ENCODE results near the gene FERMT3. TPM values are rescaled to one million over a fixed set of nuclear protein-coding genes. Genes with fewer than 3 reads are reported as not detected.

The FERMT3 gene
- total RNA-seq, 1 donor from 2014 or later, result 4.4 TPM

DNA sequence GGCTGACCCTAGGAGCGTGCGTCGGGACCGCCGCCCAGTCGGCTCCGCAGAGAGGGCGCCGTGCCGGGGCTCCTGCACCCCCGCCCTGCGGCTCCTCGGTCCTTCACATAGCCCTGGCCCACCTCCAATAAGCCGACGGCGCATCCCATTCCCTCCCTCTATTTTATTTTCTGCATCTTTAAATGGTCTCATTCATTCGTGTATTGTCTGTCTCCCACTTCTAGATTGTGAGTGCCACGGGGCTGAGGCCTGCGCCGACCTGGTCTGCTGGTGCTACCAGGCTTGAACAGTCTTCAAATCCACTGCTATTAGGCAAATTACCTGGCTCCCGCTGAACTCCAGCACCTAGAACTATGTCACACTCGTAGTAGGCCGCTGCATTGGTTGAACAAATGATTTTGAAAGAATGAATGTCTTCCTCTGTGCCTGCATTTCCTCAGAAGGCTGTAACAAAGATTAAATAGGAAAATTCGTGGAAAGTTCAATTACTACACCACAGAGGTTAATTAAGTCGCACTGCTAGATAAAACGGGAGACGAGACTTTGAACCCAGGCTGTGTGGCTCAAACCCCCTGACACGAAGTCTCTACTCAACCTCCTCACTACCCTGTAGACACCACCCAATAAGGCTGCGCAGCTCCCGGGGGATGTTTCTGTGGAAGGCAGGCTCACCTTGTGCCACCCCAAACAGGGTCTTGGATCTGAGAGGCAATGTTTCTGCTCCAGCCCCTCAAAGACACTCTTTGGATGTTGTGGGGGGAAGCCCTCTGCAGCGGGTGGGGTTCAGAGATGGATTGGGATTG, 41.4 kb downstream of the FERMT3 start:
- no peak for DNase-seq (ENCODE audit: low read depth in 2 of 2)

DNA sequence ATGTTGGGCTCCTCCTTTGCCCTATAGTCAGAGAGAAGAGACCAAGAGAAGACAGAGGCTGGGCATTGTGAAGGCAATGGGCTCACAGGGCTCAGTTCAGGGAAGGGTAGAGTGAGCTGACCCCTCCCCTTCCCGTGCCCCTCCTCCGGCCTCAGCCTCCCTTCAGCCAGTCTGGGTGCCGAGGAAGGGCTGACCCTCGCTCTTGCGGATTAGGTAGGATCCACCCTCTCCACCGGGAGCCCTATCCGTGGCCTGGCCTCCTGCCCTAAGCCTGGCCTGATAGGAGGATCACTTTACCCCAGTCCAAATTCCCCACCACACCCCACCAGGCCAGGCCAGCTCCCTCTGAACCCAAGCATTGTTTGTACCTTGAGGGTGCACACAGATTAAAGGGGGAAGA, 42.1 kb downstream of the FERMT3 start:
- DNase-seq (ENCODE audit: low read depth in 2 of 2), result no peak

DNA sequence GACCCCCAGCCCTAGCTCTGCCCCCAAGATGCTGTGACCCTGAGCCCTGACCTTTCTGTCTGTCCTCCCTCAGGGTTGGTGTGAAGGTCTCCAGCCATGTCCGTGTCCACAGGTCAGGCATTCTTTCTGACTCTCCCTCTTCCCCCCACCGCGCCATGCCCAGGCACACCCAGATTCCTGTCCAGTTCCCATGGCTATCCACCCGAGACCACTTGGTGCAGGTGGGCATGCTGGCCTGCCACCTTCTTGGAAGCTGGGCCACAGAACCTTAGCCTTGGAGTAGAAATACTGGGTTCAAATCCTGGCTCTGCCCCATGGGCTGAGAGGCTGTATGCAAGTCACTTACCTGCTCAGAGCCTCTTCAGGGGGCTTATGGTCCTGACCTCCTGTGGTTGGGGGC, 42.5 kb downstream of the FERMT3 start:
- DNase-seq (ENCODE audit: low read depth in 2 of 2), result no peak

DNA sequence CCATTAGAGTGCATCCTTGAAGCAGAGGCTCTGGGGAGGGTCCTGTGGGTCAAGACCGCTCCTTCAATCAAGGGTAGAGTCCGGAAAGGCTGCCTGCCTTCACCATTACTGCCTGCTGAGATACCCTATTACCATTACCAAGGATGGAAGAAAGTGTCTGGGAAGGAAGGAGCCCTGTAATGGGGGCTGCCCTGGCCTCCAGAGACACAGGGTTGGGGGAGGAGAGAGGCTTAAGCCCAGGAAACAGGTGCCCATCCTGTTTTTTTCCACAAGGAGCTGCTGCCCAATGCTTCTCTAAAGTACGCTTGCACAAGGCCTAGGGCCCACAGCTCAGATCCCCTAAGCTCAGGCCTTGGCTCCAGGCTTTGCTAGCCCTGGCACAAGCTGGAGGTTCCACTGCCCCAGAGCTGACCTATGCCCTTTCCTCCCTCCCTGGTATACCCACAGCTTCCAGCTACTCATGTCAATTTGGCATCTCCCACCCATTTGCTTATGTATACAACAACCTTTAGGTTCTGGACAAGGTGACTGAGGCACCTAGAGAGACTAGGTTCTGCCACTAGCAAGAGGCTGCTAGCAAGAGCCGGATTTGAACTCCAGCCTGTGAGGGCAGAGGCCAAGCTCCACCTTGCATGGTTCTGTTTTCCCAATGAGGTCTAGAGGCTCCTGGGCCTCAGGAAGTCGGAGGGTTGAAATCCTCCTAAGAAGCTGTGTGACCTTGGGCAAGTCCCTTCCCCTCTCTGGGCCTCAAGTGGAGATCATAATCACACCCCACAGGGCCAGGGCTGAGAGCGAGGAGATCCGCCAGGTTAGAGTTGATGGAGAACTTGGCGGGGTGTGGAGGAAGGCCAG, 43.3 kb downstream of the FERMT3 start:
- DNase-seq (ENCODE audit: low read depth in 2 of 2), result no peak

DNA sequence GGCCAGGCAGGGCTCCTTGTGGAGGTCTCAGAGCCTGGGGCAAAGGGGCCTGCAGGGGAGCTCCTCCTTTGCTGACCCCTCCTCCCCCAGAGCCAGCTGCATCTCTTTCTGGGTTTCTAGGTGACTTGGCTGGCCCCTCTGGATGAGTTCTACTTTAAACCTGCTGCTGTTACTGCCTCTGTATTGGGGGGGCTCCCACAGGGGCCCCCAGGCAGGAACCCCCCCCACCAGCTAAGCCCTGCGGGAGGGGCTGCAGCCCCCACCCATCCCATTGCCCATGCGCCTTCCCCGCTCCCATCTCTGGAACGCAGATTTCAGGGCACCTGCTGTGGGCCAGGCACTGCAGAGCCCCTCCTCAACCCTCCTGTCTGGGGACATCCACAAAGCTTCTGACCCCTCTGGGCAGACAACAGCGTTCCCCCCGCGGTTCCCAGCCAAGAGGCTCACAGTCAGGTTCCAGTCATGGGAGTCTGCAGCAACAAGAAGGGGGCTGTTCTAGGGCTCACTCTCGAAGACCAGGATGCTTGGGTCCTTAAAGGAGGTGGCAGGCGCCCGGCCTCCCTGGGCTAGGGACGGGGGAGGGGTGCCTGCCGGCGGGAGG, 44.0 kb downstream of the FERMT3 start:
- no peak for DNase-seq (ENCODE audit: low read depth in 2 of 2)

DNA sequence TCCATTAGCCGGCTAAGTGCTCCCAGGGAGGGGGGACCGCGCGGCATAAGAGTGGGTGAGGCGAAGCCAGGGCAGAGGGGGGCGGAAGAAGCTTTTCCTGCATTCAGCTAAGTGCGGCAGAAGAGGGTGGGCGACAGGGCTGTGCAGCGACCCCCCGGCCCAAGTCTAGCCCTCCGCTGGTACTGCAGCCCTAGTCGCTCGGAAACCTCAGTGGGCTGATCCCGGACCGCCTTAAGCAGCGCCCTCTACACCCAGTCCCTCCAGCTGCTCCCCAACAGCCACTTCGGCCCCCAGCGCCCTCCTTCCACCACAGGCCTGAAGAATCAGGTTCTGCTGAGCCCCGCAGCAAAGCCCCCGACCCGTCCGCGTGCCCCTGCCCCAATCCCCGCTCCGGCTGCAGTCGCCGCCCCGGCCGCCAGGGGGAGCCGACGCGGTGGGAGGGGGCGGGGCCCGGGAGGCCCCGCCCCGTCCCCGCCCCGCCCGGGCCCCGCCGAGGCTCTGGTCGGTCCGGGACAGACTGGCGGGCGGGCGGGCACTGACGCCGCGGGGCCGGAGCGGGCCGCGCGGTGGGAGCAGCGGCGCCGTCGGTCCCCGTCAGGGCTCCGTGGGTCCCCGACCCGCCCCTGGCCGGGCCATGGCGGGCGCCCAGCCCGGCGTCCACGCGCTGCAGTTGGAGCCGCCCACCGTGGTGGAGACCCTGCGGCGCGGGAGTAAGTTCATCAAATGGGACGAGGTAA, 44.7 kb downstream of the FERMT3 start, which contains the start of gene PLCB3:
Gene PLCB3 (plus strand): TSS at position 515 of the 737 bp plus-strand sequence. CDS start 120 bp downstream, at position 635.
- DNase-seq (ENCODE audit: low read depth in 2 of 2), result peak; percentile 53 to 64

DNA sequence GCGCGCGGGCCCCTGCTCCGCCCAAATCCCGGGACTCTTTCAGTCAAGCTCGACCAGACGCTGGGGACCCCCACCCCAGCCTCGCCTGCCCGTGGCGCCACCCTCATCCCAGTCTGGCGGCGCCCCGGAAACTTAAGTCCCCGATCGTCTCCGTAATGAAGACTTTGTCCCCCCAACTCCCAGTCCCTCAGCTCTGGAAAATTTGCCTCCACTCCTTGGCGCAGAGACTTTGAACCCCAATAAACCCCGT, 45.2 kb downstream of the FERMT3 start:
- no peak for DNase-seq (ENCODE audit: low read depth in 2 of 2)

DNA sequence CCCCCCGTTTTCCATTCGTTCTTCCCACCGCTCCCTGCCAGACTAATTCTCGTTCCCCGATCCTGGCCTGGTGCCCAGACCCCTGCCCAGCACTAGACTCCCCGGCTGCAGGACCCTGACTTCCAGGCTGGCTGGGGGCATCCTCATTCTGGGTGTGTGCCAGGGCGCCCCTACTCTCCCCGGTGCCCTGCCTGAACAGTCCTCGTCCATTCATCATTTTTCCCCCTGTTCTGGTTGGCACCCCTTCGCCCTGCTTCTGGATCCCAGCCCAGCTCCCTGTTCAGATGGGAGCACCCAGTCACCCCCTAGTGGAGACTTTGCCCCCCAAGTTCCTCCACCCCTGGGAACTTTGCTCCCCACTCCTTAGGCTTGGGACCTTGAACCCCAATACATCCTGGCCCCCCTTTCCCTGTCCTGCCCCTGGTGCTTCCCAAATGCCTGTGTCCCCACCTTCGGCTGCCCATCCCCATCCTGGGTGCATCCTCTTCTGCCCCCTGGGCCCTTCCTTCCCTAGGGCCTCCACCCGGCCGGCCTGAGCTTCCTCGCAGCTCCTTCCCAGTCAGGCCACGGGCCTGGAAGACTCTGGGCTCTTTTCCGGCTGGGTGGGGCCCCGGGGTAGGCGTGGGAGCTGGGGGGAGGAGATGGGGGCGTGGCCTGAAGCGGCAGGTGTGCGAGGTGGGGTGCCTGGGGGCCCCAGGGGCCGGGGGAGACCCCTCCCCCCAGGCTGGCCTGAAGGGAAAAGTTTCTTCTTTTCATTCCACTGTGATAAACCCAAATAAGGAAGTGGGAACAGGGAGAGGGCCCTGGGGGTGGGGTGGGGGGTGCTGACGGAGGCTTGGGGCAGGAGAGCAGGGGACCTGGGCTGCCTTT, 45.7 kb downstream of the FERMT3 start:
- DNase-seq (ENCODE audit: low read depth in 2 of 2), result peak in 1 of 2 donors; percentile 34

DNA sequence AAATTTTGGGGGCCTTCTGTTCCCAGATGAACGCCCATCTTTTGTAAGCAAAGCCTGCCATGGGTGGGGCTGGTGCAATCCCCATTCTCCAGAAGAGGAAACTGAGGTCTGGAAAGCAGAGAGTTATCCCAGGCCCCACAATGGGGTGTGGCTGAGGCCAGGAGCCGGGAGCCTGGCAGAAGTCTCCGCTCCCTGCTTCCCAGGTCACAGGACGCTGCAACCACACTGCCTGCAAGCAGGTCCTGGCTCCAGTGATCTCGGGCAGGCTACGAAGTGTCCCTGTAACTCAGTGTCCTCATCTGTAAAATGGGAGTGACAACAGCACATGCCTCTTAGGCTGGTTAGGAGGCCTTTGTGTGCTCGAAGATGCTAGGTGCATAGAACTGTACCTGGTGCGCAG, 46.5 kb downstream of the FERMT3 start:
- DNase-seq (ENCODE audit: low read depth in 2 of 2), result no peak

DNA sequence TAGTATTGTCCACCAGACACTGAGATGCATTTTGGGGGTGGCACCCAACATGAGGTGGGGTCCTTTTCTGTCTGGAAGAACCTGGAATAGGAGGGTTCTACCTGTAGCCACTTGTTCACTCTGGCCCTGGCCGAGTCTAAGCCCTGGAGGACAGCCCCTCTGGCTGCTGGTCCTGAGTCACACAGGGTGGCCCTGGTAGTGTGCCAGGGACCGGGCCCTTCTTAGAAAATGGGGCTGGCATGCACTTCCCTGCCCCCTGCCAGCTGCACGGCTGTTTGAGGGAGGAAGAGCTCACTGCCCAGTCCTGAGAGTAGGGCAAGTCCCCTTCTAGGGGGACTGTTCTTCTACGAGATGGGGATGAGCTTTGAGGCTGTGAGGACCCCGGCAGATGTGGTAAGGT, 47.0 kb downstream of the FERMT3 start:
- no peak for DNase-seq (ENCODE audit: low read depth in 2 of 2)

DNA sequence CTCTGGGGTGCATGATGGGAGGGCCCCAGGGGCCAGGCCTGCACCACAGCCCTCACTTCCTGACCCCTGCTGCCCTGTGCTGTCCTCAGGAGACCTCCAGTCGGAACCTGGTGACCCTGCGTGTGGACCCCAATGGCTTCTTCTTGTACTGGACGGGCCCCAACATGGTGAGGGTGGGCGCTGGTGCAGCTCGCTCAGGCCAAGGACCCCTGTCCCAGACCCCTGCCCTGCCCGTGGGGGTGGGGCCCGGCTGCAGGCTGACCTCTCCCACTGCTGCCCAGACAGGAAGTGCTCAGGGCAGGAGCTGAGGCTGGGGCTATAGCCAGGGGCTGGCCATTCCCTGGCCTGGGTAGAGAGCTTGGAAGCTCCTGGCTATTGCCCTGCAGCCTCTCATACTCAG, 47.8 kb downstream of the FERMT3 start:
- DNase-seq (ENCODE audit: low read depth in 2 of 2), result no peak

DNA sequence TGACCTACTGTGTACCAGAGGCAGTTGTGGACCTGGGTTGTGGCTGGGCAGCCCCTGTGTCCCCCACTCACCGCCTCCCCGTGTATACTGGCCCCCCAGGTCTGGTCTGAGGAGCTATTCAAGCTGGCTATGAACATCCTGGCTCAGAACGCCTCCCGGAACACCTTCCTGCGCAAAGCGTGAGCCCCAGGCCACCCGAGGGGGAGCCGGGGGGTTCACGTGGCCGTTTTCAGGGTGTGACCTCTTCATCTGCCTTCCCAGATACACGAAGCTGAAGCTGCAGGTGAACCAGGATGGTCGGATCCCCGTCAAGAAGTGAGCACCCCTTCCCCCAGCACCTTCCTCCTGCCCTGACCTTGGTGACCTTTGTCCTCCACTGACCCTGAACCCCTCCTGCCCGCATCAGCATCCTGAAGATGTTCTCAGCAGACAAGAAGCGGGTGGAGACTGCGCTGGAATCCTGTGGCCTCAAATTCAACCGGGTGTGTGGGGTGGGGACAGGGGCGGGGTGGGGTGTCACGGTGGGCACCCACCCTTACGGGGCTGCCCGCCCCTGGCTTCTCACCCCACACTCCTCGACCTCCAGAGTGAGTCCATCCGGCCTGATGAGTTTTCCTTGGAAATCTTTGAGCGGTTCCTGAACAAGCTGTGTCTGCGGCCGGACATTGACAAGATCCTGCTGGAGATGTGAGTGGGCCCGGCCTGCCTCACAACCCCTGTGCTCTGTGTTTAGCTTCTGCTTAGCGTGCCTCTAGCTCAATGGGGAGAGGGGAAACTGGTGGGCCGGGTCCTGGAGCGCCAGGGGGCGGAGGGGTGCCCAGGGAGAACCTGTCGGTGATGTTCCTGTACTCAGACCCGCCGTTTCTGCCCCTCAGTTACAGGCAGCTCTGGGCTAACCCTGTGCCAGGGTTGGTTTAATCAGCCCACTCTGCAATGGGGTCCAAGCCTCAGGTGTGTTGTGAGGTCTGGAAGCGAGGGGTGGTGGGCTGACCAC, 48.9 kb downstream of the FERMT3 start:
- DNase-seq (ENCODE audit: low read depth in 2 of 2), result no peak

DNA sequence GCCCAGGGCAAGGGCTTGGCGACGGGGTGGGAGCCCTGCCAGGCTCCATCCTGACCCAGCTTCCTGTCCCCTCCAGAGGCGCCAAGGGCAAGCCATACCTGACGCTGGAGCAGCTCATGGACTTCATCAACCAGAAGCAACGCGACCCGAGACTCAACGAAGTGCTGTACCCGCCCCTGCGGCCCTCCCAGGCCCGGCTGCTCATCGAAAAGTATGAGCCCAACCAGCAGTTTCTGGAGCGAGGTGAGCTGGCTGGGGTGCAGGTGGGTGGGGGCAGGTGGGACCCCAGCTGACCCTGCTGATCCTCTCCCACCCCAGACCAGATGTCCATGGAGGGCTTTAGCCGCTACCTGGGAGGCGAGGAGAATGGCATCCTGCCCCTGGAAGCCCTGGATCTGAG, 49.8 kb downstream of the FERMT3 start:
- DNase-seq (ENCODE audit: low read depth in 2 of 2), result no peak

DNA sequence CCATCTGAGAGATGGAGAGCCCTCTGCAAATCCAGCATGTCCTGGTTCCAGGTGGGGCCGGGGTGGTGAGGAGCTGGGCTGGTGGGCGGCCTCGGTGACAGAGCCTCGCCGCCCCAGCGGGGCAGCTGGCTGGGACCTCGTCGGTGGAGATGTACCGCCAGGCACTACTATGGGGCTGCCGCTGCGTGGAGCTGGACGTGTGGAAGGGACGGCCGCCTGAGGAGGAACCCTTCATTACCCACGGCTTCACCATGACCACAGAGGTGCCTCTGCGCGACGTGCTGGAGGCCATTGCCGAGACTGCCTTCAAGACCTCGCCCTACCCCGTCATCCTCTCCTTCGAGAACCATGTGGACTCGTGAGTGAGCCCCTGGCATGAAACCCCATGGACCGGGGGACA, 51.8 kb downstream of the FERMT3 start:
- no peak for DNase-seq (ENCODE audit: low read depth in 2 of 2)

DNA sequence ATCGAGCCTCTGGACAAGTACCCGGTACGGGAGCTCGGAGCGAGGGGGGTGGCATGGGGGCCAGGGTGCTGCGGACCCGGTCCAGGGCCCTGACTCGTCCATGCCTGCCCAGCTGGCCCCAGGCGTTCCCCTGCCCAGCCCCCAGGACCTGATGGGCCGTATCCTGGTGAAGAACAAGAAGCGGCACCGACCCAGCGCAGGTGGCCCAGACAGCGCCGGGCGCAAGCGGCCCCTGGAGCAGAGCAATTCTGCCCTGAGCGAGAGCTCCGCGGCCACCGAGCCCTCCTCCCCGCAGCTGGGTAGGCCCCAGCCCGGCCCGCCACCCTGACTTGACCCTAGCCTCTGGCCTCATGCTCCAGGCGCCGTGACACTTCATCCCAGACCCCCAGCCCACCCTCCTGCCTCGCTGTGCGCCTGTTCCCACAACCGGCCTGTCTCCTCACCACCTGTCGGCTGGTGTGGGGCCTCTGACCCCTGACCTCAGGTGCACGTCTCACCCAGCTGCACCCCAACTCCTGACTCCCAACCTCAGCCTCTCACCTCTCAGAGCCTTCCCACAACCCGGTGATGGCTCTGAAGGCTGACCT, 52.5 kb downstream of the FERMT3 start:
- DNase-seq (ENCODE audit: low read depth in 2 of 2), result no peak

DNA sequence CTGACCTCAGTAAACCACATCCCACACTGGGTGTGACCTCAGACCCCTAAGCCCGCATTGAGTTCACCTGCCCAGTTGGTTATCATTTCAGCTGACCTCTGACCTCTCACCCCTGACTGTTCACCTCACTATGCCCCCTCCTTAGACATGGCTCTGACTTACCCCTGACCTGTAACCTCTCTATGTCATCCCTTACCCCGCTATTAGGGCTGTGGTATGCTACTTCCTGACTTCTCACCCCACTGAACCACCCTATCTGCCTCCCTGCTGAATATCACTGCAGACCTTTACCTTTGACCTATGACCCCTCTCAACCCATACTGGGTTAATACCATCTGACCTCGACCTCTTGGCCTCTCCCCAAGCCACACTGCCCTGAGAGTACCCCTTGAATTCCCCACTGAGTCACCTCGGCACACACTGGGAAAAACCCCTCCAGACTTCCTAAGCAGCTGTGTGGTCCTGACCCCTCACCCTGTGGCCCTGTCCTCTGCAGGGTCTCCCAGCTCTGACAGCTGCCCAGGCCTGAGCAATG, 53.1 kb downstream of the FERMT3 start:
- DNase-seq (ENCODE audit: low read depth in 2 of 2), result no peak

DNA sequence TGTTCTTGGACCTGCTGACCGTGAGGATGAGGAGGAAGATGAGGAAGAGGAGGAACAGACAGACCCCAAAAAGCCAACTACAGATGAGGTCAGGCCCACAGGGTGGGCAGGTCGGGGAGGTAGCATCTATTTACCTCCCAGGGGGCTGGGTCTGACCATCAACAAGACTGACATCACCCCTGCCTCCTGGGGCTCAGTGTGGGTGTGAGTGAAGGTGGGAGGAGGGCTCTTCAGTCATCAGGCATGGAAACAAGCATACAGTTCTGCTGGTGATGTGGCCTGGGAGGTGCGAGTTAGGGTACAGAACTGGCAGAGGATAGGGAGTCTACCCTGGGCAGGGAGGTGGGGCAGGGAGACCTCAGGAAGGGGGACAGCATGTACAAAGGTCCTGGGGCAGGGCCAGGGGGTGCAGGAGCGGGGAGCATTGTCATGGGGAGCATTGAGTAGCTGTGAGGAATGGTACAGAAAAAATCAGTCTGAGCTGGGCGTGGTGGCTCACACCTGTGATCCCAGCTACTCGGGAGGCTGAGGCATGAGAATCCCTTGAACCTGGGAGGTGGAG, 53.7 kb downstream of the FERMT3 start:
- DNase-seq (ENCODE audit: low read depth in 2 of 2), result no peak

DNA sequence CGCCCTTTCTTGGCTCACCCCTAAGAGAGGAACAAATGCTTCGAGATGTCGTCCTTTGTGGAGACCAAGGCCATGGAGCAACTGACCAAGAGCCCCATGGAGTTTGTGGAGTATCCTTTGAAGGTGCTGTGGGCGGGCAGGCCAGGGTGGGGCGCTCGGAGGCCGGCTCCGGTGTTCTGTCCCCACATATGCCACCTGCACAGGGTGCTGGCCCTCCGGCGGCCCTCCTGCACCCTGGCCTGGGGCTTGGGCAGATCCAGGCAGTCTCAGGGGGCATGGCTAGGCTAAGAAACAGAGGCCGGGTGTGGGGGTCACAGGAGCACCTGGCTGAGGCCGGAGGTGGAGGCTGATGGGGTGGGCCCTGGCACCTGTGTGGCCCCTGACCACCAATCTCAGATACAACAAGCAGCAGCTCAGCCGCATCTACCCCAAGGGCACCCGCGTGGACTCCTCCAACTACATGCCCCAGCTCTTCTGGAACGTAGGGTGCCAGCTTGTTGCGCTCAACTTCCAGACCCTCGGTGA, 55.1 kb downstream of the FERMT3 start:
- no peak for DNase-seq (ENCODE audit: low read depth in 2 of 2)
